ENCODE data around the gene KCNA2.

Gene KCNA2

DNA sequence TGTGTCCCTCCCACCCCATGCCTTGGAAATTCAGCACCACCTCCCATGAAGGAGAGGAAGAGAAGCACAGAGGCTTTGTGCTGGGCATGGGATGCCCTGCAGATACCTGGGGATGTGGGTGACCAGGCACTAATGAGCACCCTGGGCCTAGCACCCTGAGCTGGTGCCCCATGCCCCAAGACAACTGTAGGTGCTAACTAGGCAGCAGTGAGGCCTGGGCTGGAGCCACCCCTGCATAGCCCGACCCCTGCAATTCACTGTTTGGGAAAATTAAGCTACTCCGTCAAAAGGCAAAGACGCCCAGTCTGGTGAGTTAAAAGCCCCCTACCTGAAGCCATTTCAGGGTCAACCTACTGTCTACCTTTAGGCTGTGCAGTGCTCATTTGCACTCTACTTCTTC is 5.4 kb downstream of the KCNA2 start:
- TF ChIP-seq, protein P1, sequence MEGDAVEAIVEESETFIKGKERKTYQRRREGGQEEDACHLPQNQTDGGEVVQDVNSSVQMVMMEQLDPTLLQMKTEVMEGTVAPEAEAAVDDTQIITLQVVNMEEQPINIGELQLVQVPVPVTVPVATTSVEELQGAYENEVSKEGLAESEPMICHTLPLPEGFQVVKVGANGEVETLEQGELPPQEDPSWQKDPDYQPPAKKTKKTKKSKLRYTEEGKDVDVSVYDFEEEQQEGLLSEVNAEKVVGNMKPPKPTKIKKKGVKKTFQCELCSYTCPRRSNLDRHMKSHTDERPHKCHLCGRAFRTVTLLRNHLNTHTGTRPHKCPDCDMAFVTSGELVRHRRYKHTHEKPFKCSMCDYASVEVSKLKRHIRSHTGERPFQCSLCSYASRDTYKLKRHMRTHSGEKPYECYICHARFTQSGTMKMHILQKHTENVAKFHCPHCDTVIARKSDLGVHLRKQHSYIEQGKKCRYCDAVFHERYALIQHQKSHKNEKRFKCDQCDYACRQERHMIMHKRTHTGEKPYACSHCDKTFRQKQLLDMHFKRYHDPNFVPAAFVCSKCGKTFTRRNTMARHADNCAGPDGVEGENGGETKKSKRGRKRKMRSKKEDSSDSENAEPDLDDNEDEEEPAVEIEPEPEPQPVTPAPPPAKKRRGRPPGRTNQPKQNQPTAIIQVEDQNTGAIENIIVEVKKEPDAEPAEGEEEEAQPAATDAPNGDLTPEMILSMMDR (IDR thresholded peaks at IDR 0.05; ENCODE audit: control extremely low read depth, extremely low read depth, low read depth, missing control alignments): no peak
- CTCF ChIA-PET: interaction anchor here (1.6 to 2.1 kb wide), 2 partner anchors 105 to 182 kb away, joined by 4 to 6 read pairs; no protein-coding TSS in a partner anchor
- POLR2A ChIA-PET: no interaction called here
- no peak for DNase-seq (ENCODE audit: extremely low spot score)

DNA sequence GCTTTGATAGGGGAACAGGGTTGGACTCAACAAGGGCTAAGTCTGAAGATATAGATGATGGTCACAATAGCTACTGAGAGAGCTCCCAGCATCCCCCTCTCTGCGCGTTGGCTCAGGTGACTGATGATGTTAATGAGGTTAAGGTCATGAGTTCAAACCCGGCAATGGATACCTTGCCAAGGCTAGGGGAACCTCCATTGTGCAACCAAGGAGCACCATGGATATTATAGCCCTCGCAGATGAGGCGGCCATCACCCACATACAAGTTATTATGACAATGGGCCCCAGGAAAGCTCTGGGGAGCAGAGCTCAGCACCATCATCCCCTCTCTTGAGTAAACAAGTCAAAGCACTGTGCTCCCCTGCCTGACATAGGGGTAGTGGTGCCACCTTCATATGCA is 8.2 kb downstream of the KCNA2 start:
- POLR2A ChIA-PET: no interaction called here
- no peak for DNase-seq (ENCODE audit: extremely low spot score)
- TF ChIP-seq, protein P1 (IDR thresholded peaks at IDR 0.05; ENCODE audit: control extremely low read depth, extremely low read depth, low read depth, missing control alignments): no peak
- CTCF ChIA-PET: interaction anchor here (1.3 to 1.7 kb wide), 2 partner anchors 23 to 168 kb away, joined by 4 to 5 read pairs; no protein-coding TSS in a partner anchor

DNA sequence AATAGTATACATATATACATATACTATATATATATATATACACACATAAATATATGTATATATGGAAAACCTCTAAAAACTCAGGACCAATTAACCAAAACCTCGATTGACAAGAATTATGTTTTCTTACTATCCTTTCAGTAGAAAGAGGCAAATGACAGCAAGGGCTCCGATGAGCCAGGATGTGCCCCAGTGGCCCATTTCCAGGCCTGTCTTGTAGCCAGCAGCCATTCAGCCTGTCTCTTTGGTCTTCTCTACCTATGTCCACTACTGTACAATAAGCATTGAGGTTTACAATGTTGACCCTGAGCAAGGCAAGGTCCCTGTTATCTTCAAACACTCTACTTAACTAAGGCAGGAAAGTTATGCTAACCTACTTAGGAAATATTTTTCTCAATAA is 9.8 kb downstream of the KCNA2 start:
- no peak for DNase-seq (ENCODE audit: extremely low spot score)
- CTCF ChIA-PET: interaction anchor here (2.0 kb wide), 1 partner anchor 168 kb away, joined by 4 read pairs; no protein-coding TSS in a partner anchor
- POLR2A ChIA-PET: no interaction called here
- TF ChIP-seq, protein P1 (IDR thresholded peaks at IDR 0.05; ENCODE audit: control extremely low read depth, extremely low read depth, low read depth, missing control alignments): no peak

DNA sequence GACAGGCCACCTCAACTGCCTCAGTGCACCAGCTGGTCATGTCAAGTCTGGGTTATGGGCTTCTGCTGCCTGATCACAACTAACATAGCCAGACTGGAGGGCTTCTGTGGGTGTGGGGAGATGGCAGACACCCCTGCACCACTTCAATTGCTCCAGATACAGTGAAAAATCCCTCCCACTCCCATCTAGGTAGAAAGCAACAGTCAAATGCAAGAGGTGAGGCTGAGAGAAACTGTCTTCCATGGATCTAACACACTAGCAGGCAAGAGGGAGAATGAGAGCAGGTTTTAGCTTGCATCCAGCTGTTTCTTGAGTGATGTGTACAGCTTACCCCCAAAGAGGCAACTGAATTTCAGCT is 10.8 kb downstream of the KCNA2 start:
- no peak for DNase-seq (ENCODE audit: extremely low spot score)
- TF ChIP-seq, protein P1 (IDR thresholded peaks at IDR 0.05; ENCODE audit: control extremely low read depth, extremely low read depth, low read depth, missing control alignments): no peak
- ChIA-PET CTCF (interaction anchor here (1.7 to 2.6 kb wide), 4 partner anchors 18 to 188 kb away, joined by 3 to 9 read pairs (median 6); no protein-coding TSS in a partner anchor), POLR2A (no interaction called here)

DNA sequence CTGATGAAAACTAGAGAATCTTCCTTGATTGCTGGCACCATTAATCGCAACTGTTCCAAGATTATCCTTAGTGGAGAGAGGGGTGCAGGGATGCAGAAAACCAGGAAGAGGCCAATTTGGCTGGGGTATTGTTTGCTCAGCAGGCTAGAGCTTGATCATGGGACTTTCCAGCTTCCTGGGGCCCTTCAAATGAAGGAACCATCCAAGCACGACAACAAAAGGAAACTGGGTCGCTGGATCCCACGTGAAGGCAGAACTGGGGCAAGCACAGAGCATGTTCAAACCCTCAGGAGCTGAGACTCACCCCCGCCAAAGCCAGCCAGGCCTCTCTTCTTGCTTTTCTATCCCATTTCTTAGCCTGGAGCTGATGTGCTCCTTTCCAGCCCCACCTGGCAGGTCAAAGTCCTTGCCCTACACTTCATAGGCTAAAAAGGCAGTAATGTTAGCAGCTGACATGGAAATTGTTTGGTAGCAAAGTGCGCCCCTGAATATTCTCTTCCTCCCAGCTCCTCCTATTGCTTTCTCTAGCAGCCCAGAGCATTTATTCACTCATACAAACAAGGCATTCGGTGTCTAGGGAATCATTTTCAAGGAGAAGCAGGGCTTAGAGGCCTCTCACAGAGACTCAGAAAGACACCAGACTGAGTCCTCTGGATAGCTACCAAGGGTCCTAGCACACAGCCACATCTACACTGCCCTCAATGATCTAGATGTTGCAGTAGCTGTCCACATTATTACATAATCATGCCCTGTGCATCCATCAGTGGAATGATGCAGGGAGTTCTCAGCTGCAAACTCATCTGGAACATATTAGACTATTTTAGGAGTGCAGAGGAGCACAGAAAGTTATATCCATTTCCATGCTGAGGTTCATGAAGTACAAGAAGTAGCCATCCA is 11.5 kb downstream of the KCNA2 start:
- no peak for DNase-seq (ENCODE audit: extremely low spot score)
- CTCF ChIA-PET: interaction anchor here (0.7 to 2.6 kb wide), 10 partner anchors 9 to 188 kb away, joined by 3 to 9 read pairs (median 4); no protein-coding TSS in a partner anchor
- POLR2A ChIA-PET: no interaction called here
- TF ChIP-seq, protein P1 (IDR thresholded peaks at IDR 0.05; ENCODE audit: control extremely low read depth, extremely low read depth, low read depth, missing control alignments): no peak

DNA sequence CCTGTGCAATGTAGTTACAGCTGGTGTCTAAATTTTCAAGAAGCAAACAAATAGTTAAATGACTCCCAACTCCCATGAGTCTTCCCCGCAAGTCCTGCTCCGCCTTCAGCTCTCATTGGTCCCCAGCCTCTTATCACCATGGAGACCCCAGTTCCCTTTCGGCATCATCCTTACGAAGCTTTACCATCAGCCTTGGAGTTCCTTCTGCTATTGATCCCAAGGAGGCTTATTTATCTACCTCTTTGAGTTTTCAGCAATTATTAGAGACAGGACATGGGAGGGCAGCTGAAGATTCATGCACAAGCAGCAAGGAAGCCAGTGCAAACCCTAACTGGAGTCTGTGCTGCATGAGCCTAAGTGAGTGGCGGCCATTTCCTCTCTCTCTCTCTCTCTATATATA is 12.3 kb downstream of the KCNA2 start:
- no peak for DNase-seq (ENCODE audit: extremely low spot score)
- TF ChIP-seq, protein P1 (IDR thresholded peaks at IDR 0.05; ENCODE audit: control extremely low read depth, extremely low read depth, low read depth, missing control alignments): no peak
- ChIA-PET POLR2A (no interaction called here), CTCF (interaction anchor here (1.2 to 2.6 kb wide), 7 partner anchors 10 to 189 kb away, joined by 3 to 9 read pairs (median 5); no protein-coding TSS in a partner anchor)

Measured in GM10248 (cell line).